WI38 (cell line): ENCODE results near the gene MACROD2.

ENCODE experiments used
- H3K4me3 ChIP-seq: 2 replicates; pipeline ENCODE4 v1.5.1; 2011; ENCODE audit warnings: low read depth, mild to moderate bottlenecking, control low read depth, low read length
- CTCF ChIP-seq: IDR thresholded peaks from 2 replicates; pipeline ENCODE4 v1.5.1; 2012; ENCODE audit warnings: low read depth, mild to moderate bottlenecking, control low read depth, low read length

The MACROD2 gene

GRCh38 chr20:15396026-15396425 lies 1400.7 kb downstream of the MACROD2 start:
- no peak overlapping the region for H3K4me3 ChIP-seq
- no peak for TF ChIP-seq CTCF

GRCh38 chr20:15396900-15397299 lies 1401.6 kb downstream of the MACROD2 start:
- no peak for TF ChIP-seq CTCF
- H3K4me3 ChIP-seq, result no peak overlapping the region

GRCh38 chr20:15399781-15400180 lies 1404.5 kb downstream of the MACROD2 start:
- TF ChIP-seq CTCF, result no peak
- no peak overlapping the region for H3K4me3 ChIP-seq

GRCh38 chr20:15406072-15406471 lies 1410.8 kb downstream of the MACROD2 start:
- no peak for TF ChIP-seq CTCF
- no peak overlapping the region for H3K4me3 ChIP-seq

- no peak for TF ChIP-seq CTCF
- H3K4me3 ChIP-seq, result no peak overlapping the region
Measured at GRCh38 chr20:15411781-15412180, 1416.5 kb downstream of the MACROD2 start.

GRCh38 chr20:15415908-15416307 lies 1420.6 kb downstream of the MACROD2 start:
- no peak for TF ChIP-seq CTCF

GRCh38 chr20:15419856-15420255 lies 1424.5 kb downstream of the MACROD2 start:
- no peak overlapping the region for H3K4me3 ChIP-seq
- TF ChIP-seq CTCF, result no peak

More at GRCh38 chr20:15415908-15416307, 1420.6 kb downstream of the MACROD2 start:
- no peak overlapping the region for H3K4me3 ChIP-seq
